Fibroblast of pulmonary artery (primary cell): ENCODE measurements around the gene GPC1.
"Not testable (repeated sequence)": the region's sequence is repeated elsewhere in the genome, so short reads cannot be mapped to it uniquely, and the experiment has no call there.

Experiments
- DNase-seq: peaks from one replicate; pipeline ENCODE4 v3.0.0-alpha.2; 2010; ENCODE audit warnings: low read depth
- H3K4me3 ChIP-seq: replicated peaks from 2 replicates; pipeline ENCODE4 v1.5.1; 2011; ENCODE audit warnings: low read depth, mild to moderate bottlenecking, control low read depth, low read length, moderate library complexity
- TF ChIP-seq, protein P1 (sequence below): IDR thresholded peaks from 2 replicates; pipeline ENCODE4 v1.5.1; 2011; ENCODE audit warnings: mild to moderate bottlenecking, control low read depth, low read length, inconsistent platforms; ENCODE audit errors: missing control alignments

Gene GPC1, protein sequence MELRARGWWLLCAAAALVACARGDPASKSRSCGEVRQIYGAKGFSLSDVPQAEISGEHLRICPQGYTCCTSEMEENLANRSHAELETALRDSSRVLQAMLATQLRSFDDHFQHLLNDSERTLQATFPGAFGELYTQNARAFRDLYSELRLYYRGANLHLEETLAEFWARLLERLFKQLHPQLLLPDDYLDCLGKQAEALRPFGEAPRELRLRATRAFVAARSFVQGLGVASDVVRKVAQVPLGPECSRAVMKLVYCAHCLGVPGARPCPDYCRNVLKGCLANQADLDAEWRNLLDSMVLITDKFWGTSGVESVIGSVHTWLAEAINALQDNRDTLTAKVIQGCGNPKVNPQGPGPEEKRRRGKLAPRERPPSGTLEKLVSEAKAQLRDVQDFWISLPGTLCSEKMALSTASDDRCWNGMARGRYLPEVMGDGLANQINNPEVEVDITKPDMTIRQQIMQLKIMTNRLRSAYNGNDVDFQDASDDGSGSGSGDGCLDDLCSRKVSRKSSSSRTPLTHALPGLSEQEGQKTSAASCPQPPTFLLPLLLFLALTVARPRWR

DNA sequence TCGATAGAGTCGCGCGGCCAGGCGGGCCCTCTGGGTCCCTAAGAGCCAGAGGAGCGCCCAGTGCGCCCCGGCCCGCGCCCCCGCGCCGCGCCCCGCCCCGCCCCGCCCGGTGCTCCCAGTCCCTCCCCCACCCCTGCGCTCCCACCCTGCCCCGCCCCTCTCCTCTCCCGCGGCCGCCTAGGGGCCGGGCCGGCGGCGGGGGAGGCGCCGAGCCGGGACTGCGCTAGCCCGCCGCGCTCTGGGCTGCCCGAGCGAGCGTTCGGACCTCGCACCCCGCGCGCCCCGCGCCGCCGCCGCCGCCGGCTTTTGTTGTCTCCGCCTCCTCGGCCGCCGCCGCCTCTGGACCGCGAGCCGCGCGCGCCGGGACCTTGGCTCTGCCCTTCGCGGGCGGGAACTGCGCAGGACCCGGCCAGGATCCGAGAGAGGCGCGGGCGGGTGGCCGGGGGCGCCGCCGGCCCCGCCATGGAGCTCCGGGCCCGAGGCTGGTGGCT is at the start of gene GPC1:
Gene GPC1 (plus strand): TSS at position 207 of the 491 bp plus-strand sequence. CDS start 256 bp downstream, at position 463.
- peak within 1 kb of the TSS; percentile 63 for H3K4me3 ChIP-seq
- TF ChIP-seq, protein P1, sequence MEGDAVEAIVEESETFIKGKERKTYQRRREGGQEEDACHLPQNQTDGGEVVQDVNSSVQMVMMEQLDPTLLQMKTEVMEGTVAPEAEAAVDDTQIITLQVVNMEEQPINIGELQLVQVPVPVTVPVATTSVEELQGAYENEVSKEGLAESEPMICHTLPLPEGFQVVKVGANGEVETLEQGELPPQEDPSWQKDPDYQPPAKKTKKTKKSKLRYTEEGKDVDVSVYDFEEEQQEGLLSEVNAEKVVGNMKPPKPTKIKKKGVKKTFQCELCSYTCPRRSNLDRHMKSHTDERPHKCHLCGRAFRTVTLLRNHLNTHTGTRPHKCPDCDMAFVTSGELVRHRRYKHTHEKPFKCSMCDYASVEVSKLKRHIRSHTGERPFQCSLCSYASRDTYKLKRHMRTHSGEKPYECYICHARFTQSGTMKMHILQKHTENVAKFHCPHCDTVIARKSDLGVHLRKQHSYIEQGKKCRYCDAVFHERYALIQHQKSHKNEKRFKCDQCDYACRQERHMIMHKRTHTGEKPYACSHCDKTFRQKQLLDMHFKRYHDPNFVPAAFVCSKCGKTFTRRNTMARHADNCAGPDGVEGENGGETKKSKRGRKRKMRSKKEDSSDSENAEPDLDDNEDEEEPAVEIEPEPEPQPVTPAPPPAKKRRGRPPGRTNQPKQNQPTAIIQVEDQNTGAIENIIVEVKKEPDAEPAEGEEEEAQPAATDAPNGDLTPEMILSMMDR, result no peak
- DNase-seq, result peak; percentile 78

DNA sequence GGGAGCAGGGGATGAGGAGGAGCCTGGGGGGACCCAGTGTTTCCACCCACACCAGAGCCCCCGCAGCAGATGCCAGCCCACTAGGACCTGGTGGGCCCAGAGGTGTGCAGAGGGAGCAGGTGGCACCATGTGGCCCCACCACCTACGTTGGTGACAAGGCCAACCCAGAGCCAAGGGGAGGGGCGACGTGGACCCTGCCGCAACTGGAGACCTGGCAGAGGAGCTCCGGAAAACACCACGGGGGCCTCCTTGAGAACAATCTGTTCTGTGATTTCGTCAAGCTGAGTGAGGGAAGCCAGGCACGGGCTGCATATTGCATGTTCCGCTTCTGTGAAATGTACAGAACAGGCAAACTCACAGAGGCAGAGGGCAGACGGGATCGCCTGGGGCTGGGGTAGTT is 49.1 kb upstream of the GPC1 start:
- TF ChIP-seq, protein P1, result no peak
- no peak for DNase-seq
- H3K4me3 ChIP-seq, result no peak overlapping the region

DNA sequence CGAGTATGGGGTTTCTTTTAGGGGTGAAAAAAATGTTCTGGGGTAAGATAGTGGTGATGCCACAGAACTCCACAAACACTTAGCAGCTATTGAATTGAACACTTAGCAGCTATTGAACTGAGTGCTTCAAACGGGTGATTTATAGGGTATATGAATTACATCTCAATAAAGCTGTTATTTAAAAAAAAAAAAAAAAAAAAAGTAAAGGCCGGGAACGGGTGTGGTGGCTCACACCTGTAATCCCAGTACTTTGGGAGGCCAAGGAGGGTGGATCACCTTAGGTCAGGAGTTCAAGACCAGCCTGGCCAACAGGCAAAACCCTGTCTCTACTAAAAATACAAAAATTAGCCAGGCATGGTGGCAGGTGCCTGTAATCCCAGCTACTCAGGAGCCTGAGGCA is 48.7 kb upstream of the GPC1 start:
- not testable (repeated sequence) for H3K4me3 ChIP-seq, DNase-seq

DNA sequence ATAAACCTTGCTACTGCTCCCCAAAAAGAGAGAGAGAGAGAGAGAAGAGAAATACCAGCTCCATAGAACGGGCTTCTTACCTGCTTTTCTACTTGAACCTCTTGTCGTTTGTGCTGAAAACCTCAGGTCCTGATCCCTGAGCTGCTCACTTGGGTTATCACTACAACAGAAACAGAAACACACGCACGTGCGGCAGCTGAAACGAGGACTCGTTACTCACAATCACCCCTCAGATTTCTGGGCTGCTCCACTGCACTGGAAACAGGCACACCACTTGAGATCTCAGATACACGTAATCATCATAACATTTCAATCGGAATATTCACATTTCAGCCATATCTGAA is 48.2 kb upstream of the GPC1 start:
- TF ChIP-seq, protein P1, result no peak
- H3K4me3 ChIP-seq, result no peak overlapping the region
- no peak for DNase-seq

DNA sequence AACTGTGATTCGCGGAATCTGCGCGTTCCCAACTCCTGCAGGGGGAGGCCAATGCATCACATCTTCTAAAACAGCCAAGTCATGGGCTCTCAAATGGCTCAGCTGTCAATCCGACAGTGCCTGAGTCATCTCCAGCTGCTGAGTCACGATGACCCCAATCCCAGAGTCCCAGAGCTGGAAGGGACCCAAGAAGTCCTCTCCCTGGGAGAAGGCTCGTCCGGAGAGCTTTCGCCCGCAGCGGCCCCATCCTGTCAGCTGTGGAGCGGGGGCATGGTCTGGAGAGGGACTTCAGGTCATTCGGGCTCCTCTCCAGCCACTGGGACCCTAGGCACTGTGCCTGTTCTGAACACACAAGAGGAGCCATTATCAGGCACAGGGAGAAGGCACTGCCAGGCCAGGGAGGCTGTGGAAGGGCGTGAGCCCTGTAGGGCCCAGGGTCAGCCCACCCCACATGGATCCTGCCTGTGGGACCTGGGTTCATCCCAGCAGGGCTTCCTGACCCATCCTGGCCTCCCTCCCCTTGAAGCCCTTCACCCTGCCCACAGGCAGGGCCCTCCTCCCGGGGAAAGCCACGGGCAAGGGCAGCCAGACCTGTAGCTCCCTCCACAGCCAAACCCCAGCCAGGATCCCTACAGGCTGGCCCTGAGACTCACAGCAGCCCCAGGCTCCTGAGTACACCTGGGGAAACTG is 47.6 kb upstream of the GPC1 start:
- peak; percentile 96 for DNase-seq
- TF ChIP-seq, protein P1, result peak; percentile 20
- no peak overlapping the region for H3K4me3 ChIP-seq

DNA sequence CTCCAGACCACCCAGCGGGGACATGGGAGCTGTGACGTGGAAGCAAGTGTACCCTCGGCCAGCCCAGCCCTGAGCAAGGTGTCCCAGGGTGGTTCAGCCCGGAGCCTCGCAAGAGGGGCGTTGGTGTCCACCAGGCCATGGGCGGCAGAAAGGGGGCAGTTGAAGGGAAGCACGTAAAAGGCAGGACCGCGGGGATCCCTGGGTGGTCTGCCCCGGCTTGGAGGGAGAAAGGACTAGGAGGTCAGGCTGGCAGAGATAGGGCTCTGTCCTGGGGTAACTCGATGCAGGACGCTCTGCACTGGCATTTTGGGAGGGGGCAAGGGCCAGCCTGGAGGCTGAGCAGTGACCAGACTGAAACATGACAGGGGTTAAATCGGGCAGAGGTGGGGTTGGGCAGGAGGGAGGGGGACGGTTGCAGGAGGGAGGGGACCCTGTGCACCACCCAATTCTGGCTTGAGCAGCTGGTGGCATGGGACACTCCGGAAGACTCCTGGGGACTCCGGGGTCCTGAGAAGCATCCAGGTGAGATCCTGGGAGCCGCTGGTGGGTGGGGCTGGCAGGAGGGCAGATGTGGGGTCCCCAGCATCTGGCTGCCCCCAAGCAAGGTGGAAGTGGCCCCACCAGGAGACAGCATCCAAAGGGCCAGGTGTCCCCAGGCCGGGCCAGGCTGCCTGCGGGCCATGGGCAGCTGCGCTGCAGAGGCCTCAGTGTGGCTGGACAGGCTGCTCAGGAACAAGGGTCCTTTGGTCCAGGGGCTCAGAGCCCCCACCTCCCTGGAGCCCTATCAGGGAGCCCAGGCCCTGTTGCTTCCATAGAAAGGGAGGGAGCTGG is 46.8 kb upstream of the GPC1 start:
- no peak for DNase-seq
- no peak overlapping the region for H3K4me3 ChIP-seq
- TF ChIP-seq, protein P1, result no peak

DNA sequence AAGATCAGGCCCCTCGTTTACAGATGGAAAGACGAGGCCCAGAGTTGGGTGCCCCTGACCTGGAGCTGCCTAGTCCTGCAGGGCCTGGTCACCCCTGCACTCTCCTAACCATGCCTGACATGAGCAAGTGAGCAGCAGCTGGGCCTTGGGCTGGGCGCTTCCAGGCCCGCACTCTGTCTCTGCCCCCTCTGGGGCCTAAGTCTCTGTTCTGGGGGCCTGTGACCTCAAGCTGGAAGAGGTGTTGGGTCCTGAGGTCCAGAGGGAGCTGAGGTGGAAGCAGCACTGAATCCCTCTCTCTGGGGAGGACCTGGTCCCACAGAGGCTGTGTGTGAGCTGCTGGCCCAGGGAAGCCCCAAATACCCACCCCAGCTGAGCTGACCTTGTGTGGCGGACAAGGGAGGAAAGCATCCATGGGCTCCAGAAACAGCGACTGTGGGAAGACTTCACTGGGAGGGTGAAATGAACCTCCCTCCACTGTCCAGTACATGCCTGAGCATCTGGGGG is 46.1 kb upstream of the GPC1 start:
- H3K4me3 ChIP-seq, result no peak overlapping the region
- TF ChIP-seq, protein P1, result no peak
- no peak for DNase-seq
